Endothelial cell of hepatic sinusoid (primary cell): ENCODE measurements around the gene CDK17.

Source experiments
- in situ Hi-C: cut with HindIII; loops from 2 replicates; pipeline ENCODE4 v1.10.0; 2017; ENCODE audit warnings: low sequenced_read_pairs

CDK17 gene

DNA sequence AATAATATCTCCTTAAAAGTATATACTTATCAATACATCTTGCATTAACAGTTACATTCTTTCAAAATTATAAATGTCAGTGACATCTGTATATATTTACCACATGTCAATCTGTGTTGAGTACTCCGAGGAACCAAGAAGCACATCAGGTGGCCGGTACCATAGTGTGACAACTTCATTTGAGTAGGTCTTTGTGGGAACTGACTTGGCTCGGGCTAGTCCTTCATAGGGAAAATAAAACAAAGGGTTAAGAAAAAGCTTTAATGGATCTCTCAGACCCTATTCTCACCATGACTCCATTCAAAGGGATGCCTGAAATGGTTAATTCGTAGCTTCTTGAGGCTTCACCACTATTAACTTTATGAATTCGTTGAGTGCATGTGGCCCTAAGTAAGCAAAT is 111.2 kb downstream of the CDK17 start:
- in situ Hi-C loops: loop anchor here (10.0 kb wide), 1 partner anchor 196 kb away; the partner anchor contains the start of gene CFAP54

- in situ Hi-C loops: loop anchor here (10.0 kb wide), 1 partner anchor 200 kb away; the partner anchor contains the start of gene CFAP54
These were observed 115.1 kb downstream of the CDK17 start for GRCh38 chr12:96285158-96285557.

- in situ Hi-C loops: no loop called here
These were observed 125.9 kb downstream of the CDK17 start for GRCh38 chr12:96274331-96274730.

DNA sequence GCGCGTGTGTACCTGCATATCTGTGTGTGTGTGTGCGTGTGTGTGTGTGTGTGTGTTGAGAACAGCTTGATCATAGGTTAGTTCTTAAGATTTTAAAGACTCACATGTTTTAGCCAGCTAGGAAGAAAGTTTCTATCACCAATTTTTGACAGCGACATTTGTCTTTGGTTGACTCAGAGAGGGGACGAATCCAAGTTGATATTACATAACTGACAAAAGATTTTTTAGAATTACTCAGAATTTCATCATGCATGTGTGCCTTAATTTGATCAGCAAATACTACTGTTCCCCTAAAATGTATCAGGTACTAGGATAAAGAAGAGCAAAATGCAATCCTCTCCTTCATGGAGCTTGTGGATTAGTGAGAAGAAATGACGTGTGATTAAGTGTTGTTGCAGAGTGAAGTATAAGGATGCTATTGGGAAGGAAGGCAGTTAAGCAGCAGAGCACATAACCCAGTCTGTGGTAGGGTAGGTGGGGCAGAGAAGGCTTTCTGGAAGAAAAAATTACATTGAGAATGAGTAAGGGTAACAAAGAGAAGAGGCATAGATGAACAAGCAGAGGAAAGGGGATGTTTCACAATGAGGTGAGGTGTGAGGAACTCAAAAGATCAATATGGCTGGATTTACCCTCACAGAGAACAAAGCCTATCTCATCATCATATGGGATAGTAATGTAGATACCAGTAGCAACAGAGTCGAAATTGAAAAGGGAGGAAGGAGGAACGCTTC is 128.6 kb downstream of the CDK17 start:
- in situ Hi-C loops: no loop called here

DNA sequence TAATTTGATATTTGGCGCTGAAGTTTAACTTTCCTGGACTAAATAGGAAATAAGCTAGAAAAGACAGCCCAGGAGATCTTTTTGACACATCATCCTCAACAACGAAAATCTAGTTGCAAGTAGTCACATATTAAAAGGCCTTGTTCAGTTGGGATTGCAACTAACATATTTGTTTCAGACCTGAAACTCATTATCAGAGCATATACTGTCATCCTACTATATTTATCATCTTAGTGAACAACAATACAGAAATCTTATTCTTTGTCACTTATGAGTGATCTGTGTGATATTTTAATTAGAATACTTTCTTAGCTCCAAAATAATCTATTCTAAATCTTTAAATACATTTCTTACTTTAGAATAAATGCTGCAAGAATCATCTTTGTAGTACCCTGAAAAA is 134.0 kb downstream of the CDK17 start:
- in situ Hi-C loops: no loop called here

DNA sequence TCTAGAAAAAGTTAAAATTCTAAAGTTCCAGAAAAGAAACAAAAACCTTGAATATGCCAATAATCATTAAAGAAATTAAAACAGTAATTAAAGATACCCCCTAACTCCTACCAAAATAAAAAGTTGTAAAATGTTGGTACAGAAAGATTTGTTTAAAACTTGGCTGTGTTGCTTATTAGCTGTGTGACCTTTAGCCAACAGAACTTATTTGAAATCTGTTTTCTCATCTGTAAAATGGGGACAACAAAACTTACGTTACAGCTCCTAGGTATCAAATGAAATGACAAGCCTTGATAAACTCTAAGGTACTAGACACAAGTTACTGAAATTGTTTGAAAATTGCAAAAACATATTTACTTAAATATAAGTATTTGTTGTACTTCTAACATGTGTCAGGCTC is 134.4 kb downstream of the CDK17 start:
- in situ Hi-C loops: no loop called here

GRCh38 chr12:96265400-96265799 is 134.8 kb downstream of the CDK17 start:
- in situ Hi-C loops: no loop called here

DNA sequence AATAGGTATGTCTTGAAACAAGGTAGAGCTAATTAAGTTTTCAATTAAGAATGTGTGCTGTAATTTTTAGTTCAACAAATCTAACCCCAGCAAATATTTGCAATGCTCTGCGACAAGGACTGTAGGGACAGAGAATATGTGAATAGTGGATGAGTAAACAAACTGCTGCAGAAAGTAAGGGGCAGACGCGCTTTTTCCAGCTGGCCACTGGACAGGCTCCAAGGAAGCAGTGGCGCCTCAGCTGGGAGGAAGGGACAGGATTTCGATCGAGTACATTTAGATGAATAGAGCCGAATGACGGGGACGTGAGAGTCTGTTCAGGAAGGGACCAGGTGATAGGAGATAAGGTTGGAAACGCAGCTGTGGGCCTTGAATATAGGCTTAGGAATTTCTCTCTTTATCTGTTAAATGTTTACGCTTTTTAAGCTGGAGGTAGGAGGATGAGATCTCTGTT is 136.8 kb downstream of the CDK17 start:
- in situ Hi-C loops: no loop called here

DNA sequence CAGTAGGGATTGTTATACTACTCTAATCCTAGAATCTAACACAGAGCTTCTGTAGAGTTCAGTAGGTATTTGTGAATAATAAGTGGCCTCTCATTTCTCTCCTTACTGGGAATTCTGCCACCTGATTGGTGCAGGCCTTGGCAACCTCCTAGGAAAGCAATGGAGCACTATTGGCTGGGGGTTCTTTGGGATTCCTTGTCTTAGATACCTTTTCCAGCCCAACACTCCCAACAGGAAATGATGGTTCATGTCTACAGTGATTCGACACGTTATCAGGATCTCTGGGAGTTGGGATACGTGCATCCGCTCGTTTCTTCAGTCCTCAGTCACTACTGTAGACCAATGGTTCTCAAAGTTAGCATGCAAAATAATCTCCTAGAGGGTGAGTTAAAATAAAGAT is 138.7 kb downstream of the CDK17 start:
- in situ Hi-C loops: no loop called here

GRCh38 chr12:96260644-96261043 is 139.6 kb downstream of the CDK17 start:
- in situ Hi-C loops: no loop called here

DNA sequence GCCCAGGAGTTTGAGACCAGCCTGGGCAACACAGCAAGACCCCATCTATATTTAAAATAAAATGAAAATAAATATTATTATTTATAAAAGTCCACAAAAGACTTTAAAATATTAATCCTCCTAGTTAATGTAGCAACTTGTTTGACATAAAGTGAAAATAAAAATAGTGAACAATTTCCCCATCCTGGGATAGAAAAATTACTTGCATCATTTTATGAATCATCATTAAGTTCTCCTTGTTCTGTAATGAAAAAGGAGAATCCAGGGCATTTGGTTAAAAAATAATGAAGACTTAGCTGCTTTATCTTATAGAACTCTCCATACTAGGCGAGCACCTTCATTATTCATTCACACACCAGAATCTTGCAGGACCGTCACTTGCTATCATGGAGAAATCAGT is 140.0 kb downstream of the CDK17 start:
- in situ Hi-C loops: no loop called here

GRCh38 chr12:96258104-96258961 is 141.9 kb downstream of the CDK17 start:
- in situ Hi-C loops: loop anchor here (5.0 kb wide), 1 partner anchor 201 kb away; no protein-coding TSS in a partner anchor

- in situ Hi-C loops: loop anchor here (5.0 kb wide), 1 partner anchor 200 kb away; no protein-coding TSS in a partner anchor
These were observed 142.6 kb downstream of the CDK17 start for GRCh38 chr12:96257550-96258103.

GRCh38 chr12:96256672-96257361 is 143.4 kb downstream of the CDK17 start:
- in situ Hi-C loops: loop anchor here (5.0 kb wide), 1 partner anchor 200 kb away; no protein-coding TSS in a partner anchor

GRCh38 chr12:96255077-96255476 is 145.2 kb downstream of the CDK17 start:
- in situ Hi-C loops: loop anchor here (5.0 kb wide), 1 partner anchor 198 kb away; no protein-coding TSS in a partner anchor

- in situ Hi-C loops: no loop called here
These were observed 150.0 kb downstream of the CDK17 start for GRCh38 chr12:96250119-96250685.

- in situ Hi-C loops: no loop called here
These were observed 150.8 kb downstream of the CDK17 start for GRCh38 chr12:96249196-96250118.

DNA sequence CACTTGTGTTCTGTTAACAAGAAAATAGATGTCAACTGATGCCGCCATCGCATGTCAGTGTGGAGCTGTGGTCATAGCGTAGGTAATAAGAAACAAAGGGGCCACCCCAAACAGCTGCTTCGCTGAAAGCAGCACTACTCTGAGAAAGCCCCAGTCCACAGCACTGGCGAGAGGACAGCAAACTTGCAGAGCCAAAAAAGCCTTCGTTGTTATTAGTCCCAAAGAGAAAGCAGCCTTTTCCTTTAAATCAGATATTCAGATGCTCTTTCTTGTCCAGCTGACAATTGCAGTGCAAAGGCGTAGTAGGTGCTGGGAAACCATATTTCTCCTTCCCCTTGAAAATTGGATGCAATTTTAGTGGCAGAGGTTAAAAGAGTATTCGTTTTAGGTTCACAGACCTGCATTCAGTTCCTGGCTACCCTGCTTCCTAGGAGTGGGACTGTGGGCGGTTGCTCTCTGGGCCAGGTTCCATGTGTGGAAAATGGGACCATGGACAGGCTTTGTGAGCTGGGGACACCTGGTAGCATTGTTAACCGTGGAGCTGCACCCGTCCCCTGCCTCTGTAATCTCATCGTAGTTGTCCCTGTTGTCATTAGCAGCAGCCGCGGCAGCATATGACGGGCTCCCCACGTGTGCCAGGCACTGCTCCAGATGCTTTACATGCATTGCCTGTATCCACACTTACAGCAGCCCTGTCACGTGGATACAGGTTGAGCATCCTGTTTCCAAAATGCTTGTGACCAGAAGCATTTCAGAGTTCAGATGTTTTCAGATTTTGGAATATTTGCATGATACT is 151.9 kb downstream of the CDK17 start:
- in situ Hi-C loops: no loop called here

DNA sequence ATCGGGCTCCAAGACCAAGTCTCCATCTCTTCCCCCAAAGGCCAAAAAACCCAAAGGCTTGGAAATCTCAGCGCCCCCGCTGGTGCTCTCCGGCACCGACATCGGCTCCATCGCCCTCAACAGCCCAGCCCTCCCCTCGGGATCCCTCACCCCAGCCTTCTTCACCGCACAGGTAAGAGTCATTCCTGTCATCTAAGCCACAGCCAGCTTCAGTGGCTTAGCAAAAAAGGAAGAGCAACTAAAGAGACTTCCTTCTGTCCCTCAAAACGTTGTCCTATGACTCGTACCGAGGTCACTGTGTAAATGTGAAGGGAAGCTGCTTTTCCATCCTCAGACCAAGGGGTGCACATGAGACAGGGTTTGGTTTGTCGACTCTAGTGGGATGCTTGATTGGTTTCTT is 152.7 kb downstream of the CDK17 start:
- in situ Hi-C loops: no loop called here
